ENCODE results near the gene CFAP100. TPM values are rescaled to one million over a fixed set of nuclear protein-coding genes. Genes with fewer than 3 reads are reported as not detected.

Gene CFAP100
- polyA plus RNA-seq, 3 donors, result not detected

DNA sequence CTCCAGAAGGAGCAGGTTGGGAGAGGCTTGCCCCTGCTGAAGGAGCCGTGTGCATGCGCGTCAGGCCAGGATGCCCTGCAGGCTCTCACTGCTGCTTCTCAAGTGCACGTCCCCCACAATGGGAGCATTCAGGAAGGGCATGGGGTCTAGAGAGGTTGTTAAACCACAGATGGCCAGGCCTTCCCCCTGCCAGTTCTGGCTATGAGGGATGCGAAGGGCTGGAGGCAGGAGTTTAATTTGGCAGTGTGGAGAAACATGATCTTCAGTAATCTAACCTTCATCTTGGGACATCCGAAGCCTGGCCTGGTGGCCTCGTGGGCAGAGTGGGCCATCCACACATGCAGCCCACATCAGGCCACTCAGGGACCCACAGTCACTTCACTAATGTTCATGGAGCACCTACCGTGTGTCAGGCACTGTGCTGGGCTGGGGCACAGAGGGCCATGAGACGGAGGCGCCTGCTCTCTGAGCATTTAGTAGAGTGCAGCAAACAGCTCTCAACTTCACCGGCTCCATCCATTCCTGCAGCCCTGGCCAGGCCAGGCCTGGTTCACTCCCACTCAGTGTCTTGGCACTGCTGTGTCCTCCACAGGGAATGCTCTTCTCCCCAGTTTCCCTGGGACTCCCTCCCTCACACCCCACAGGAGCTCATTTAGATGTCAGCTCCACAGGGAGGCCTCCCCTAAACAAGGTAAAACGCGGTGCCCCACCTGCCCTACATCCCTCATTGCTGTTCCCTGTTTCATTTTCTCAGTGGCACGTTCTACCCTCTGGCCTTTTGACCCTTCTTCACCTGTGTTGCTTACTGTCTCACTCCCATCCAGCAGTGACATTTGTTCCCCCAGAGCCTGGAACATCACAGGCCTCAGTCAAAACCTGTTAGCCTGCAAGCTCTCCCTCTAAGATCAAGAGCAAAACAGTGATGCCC is 4.0 kb downstream of the CFAP100 start:
- H3K9me3 Mint-ChIP-seq, result peaks cover 19 to 43% (median 31%) of the 10 kb centered on the region in 7 donors

More for the DNA sequence above, 4.0 kb downstream of the CFAP100 start:
- Histone ChIP-seq H3K27me3 (ENCODE audit: control insufficient read depth in 2 of 2, insufficient read depth in 2 of 2, low read length in 2 of 2) (peaks cover 13 to 28% of the 10 kb centered on the region in 2 donors), H3K36me3 (replicated peaks in 1 of 2; ENCODE audit: control insufficient read depth in 1 of 2, insufficient read depth in 2 of 2, low read length in 2 of 2) (no peaks in the 10 kb centered on the region), H2AFZ (ENCODE audit: insufficient read depth, low read depth, low read length, poor library complexity, severe bottlenecking) (no peak overlapping the region), H3K27ac (ENCODE audit: low read depth in 1 of 2, low read length in 2 of 2) (peak overlapping the region in 1 of 2 donors; percentile 43), H3K4me1 (ENCODE audit: control insufficient read depth in 1 of 2, insufficient read depth in 2 of 2, low read length in 2 of 2) (peaks cover 5 to 6% of the 10 kb centered on the region in 2 donors), H3K4me3 (replicated peaks in 1 of 3; ENCODE audit: low read depth in 2 of 3, low read length in 3 of 3) (peak overlapping the region in 1 of 3 experiments; percentile 17), H3K79me2 (ENCODE audit: insufficient read depth, low read length) (no peaks in the 10 kb centered on the region), H3K9ac (ENCODE audit: insufficient read depth, low read length, poor library complexity, severe bottlenecking) (no peak overlapping the region), H3K9me3 (replicated peaks in 1 of 2; ENCODE audit: control insufficient read depth in 1 of 2, insufficient read depth in 1 of 2, low read length in 2 of 2) (peaks cover 20 to 37% of the 10 kb centered on the region in 2 donors), H3K4me2 (replicated peaks; ENCODE audit: extremely low read depth, low read length, poor library complexity, severe bottlenecking) (no peak overlapping the region), H4K20me1 (ENCODE audit: insufficient read depth, low read length) (no peaks in the 10 kb centered on the region)
- Mint-ChIP-seq H3K27ac (peak overlapping the region in 6 of 7 donors; percentile 77 to 90 (median 83)), H3K36me3 (peaks cover 0 to 2% of the 10 kb centered on the region in 2 donors), H3K27me3 (ENCODE audit: low read depth in 3 of 3) (peaks cover 30 to 35% (median 30%) of the 10 kb centered on the region in 3 donors), H3K4me3 (no peak overlapping the region), H3K4me1 (peaks cover 7% of the 10 kb centered on the region)
- no peak for DNase-seq
- WGBS (ENCODE audit: insufficient coverage), result 98% methylated on average over 12 of the region's 14 CpGs
- TF ChIP-seq CTCF (IDR thresholded peaks at IDR 0.05), result no peak
- intact Hi-C loops (cut with micrococcal nuclease), result loop anchor here in 1 of 2 donors (10.0 kb wide), 1 partner anchor 474 kb away; no protein-coding TSS in a partner anchor

Measured in CD14-positive monocyte (primary cell).